ENCODE data around the gene MAPK8IP3.

MAPK8IP3 gene

GRCh38 chr16:1809281-1809801 is 103.3 kb downstream of the MAPK8IP3 start:
- DNase-seq (ENCODE audit: low read depth): no peak

DNA sequence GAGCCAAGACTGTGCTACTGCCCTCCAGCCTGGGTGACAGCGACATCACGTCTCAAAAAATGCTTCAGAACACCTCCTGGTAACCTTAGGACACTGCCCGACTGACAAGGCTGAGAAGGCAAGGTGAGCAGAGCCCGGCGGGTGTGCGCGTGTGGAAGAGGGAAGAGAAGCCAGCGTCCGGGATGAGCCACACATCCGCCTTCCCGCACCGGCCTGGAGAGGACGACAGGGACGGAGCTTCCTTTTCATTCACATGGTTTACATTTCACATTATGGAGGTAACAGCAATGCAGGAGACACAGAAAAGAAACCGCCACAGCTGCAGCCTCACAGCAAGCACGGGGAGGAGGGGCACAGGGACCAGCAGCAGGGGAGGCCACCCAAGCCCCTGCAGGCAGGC is 104.1 kb downstream of the MAPK8IP3 start:
- no peak for DNase-seq (ENCODE audit: low read depth)

- no peak for DNase-seq (ENCODE audit: low read depth)
Observed at GRCh38 chr16:1810536-1810935, 104.5 kb downstream of the MAPK8IP3 start.

DNA sequence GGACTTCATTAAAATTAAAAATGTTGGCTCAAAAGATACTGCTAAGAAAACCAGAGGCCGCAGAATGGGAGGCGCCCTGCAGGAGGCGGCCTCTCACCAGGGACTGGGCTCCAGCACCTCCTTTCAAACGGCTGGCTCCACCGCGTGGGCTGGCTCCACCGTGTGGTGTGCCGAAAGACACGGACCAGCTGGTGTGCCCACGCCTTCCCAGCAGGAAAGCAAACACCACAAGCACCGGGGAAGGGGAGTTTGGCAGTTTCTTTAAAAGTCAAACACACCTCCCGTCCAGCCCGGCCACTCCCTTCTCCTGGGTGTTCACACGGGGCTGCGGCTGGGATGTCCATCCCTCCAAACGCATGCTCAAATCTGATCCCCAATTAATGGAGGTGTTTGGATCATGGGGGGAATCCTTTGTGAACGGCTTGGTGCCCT is 106.8 kb downstream of the MAPK8IP3 start:
- DNase-seq (ENCODE audit: low read depth): no peak

GRCh38 chr16:1815461-1815860 is 109.5 kb downstream of the MAPK8IP3 start:
- DNase-seq (ENCODE audit: low read depth): no peak

GRCh38 chr16:1816396-1817275 is 110.6 kb downstream of the MAPK8IP3 start:
- no peak for DNase-seq (ENCODE audit: low read depth)

- DNase-seq (ENCODE audit: low read depth): no peak
Observed at GRCh38 chr16:1817276-1817589, 111.2 kb downstream of the MAPK8IP3 start.

GRCh38 chr16:1817716-1818115 is 111.7 kb downstream of the MAPK8IP3 start:
- DNase-seq (ENCODE audit: low read depth): no peak

DNA sequence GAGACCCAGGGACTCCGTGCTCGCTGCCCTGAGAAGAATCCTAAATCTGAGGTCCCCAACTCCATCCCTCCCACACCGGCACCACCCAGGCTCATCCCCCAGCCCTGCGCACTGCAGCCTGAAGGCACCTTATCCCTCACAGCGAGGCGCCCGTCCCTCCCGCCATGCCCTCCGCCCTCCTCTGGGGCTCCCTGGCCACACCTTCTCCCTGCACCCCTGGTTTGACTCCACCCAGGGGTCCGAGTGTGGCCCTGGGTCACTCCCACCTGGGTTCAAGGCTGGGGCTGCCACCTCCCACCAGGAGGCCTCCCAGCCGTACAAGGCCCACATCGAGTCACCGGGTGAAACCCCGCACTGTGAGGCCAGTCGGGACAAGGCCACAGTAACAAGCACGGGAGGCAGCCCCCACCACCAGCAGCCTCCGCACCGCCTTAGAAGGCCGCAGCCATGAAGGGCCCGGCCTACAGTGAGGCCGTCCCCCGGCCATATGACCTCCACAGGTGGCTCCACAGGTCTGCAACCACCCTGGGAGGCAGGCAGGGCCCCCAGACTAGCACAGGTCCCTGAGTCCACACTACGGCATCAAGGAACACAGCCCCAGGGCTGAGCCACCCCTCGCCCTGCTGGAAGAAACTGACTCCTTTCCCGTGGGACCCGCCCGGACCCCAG is 112.3 kb downstream of the MAPK8IP3 start:
- no peak for DNase-seq (ENCODE audit: low read depth)

- no peak for DNase-seq (ENCODE audit: low read depth)
Observed at GRCh38 chr16:1818873-1819525, 113.0 kb downstream of the MAPK8IP3 start.

DNA sequence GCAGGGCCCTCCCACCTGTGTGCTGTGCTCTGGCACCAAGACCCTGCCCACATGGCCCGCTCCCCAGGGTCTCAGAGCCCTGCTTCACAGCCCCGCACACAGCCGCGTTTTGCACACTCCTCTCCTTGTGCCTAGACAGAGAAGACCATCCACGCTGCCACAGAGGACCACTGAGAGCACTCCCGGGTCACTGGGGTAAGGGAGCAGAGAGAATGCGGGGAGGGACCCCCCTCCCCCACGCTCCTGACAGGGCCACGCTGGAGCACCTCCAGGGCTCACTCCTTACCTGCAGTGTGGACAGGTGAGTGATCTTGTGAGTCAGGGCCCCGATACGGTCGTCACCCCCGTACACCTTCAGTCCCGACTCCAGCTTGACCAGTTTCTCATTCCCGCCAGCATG is 113.6 kb downstream of the MAPK8IP3 start:
- no peak for DNase-seq (ENCODE audit: low read depth)

Data from stimulated activated CD8-positive, alpha-beta memory T cell treated with anti-CD3 and anti-CD28 coated beads, Interleukin-12 subunit alpha, Interleukin-12 subunit beta, amount 100 ng/mL, for 4 hours (primary cell).